Measurements from ENCODE around the gene AFAP1L1.
A peak's percentile ranks its signal among the peaks of the same experiment; 100 is the strongest.

Gene AFAP1L1

DNA sequence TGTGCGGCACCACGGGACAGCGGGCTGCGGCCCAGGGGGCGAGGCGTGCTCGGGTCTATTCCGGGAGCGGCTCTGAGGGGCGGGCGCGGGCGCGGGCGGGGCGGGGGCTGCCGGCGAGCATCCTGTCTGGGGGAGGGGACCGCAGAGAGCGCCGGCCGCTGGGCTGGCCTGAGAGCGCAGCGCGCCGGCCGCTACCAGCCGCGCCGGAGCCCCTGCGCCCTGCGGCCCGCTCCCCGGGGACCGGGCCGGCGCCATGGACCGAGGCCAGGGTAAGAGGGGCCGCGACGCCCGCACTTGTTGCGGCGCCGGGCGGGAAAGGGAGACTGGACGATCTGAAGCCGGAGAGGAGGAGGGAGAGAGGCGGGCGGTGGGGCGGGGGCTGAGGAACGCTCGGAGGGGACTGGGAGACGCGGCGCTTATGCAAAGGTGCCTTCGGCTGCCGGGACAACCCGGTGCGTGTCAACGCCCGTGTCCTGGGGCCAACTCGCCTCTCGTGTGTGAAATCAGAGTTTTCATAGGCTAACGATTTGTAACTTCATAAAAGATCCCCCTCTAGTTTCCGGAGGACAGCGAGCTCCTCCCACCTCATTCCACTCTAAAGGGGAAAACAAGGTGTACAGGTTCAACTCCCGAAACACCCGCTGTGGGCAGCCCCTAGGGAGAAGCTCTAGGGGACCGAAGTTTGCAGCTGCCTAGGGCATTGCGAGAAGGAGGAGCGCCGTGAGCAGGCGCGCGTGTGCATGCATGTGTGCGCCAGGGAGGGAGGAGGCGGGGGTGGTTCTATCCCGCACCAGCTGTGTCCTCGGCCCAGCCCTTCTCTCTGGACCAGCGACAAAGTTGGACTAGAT, at the start of gene AFAP1L1:
Gene AFAP1L1 (plus strand): TSS at position 144 of the 848 bp plus-strand sequence. CDS start 110 bp downstream, at position 254.
- DNase-seq, result peak; percentile 44

DNA sequence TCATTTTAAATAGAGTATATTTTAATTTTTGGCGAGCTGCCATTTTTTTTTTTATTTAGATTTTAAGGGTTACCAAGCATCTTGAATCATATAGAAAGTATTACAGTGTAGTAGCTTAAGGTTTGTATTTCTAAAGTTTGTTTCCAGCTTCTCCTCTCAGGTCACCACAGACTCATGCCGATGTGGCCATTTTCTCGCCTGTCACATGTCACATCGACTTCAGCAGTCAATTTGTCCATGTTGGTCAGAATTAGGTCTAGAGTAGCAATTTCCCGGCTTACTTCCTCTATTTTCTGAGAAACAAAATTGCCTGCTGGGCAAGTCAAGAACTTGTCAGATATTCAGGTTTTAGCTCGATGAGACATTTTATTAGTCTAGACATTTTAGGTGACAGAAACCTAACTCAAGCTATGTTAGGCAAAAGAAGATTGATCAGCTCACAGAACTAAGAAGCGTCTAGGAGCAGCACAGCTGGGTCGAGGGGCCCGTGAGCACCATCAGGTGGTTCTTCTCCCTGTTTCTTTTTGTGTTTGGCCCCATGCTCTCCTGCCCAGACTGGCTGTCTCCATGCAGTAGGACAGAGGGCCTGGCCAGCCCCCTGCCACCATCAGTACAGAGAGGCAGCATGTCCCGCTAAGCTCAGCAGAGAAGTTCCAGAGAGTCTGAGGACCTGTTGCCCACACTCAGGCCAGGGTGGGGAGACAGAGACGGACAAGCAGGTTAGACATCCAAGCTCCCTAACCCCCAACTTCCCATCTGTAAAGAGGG, 48.4 kb upstream of the AFAP1L1 start:
- DNase-seq, result no peak

DNA sequence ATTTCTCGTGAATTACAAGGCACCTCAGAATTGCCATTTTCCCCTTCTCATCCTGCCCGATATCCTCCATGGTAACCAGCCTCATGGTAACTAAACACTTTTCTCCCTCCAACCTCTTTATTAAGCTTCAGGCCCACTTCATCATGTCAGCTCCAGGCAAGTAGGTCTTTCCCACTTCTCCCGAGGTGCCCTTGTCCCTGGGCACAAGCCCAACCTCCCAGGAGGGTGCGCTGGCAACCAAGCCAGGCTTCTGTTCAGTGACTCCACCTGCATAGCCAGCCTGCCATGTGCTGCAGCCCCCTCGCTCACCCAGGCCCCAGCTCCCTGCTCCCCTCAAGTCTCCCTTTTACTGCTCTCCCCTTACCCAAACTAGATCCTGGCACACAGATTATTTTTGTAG, 47.4 kb upstream of the AFAP1L1 start:
- no peak for DNase-seq

DNA sequence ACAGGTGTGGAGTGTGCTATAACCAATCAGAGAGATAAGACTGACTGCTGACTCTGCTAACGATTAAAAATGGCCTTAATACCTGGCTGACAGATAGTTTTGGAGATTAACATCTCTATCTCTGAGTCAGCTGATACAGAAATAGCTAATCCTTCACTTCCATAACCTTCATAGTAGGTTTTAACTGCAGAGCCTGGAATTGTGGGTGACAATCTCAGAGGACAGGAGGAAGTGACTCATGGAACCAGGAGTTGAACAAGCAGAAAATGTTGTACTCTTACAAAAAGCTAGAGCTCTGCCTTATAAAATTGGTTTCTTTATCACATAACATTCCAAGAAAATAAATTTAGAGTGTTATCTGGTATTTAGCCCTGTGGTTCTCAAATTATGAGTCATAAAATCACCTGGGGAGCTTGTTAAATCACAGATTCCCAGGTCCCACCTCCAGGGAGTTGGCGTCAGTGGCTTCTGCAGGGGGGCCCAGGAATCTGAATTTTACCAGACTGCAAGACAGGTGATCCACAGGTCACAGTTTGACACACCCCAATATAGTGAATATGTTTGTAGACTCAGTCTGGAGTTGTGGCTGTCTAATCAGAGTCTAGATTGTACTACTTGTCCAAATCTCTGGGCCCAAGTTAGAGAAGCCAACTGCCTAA, 44.4 kb upstream of the AFAP1L1 start:
- DNase-seq, result no peak

DNA sequence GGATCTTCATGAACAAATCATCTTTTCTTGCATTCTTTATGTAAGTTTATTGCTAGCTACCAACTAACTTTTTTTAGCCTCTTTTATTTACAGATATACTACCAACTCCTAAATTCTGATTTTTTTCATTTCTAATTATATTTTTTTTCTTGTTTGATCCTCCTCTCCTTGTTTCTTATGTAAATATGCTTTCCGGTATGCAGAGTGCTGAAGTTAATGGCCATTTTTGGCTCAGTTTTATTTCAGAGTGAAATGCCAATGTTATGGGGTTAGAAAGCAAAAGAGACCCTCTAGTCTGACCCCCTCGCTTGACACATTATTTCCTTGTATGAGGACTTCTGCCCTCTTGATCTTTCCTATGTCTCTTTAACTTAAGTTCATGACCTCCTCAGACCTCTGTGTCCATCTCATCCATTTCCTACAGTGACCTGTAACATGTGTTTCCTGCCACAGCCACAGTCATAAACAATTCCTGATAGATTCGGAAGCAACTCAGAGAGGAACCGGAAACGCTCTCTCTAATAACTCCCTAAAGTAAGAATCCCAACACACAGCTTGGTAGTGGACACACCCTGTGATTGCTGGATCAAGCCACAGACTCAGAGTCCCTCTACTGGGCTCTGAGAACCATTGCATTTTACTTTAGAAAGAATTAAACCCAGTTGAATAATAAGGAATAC, 42.9 kb upstream of the AFAP1L1 start:
- DNase-seq, result no peak

DNA sequence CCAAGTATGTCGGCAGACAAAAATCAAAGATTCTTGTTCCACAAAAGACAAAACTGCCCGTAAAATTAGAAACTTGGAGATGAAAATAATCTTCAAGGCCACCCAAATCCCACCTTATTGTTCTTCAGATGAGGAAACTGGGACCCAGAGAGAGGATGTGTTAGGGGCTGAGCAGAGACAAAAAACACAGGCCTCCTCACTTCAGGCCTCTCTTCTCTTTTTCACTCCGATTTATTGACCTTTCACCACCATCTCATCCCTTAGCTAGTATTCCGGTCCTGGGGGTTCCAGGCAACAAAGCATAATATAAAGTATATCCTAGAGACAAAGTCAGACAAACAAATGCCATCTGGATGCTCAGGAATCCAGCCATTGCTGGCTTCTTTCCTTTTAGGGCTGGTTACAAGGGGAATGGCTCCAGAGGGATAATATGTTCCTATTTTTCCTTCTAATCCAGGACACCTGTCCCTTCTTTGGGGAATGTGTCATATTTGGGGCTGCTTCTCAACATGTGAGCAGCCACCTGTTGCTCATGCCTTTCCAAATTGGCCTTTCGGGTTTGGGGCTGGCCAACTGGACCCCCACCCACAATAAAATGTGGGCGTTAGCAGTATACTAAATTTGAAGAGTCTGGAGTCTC, 42.2 kb upstream of the AFAP1L1 start:
- DNase-seq, result no peak

DNA sequence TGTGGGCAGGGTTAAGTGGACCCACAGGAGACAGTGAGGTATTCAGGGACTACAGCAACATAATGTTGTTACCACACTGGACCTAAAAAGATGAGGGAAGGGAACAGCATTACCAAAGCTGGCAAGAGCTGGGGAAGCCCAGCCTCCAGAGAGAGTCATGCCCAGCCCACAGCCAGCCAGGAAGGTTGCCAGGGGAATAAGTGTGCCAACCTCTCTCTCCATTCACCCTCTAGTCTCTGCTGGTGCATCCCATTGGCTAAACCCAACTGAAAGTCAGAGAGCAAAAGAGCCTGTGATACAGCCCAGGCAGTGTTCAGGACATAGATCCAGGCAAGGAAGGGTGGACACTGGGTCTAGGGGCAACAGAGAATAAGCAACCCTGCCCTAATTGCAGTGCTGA, 35.8 kb upstream of the AFAP1L1 start:
- DNase-seq, result no peak

DNA sequence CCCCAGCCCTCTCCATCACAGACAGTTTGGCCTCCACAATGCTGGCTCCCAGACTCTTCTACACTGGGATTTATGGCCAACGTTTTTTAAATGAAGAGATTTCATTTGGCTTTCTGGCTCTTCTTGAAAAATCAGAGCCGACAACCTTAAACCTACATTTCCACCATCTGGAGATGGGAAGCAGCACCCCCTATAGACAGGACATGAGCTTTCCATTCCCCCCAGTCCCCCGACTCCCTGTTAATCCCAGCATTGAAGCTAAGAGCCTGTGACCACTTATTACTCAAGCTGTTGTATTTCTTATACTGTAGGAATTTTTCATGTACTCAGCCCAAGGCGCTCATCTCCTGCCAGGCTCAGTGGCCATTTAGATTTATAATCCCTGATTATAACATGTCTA, 34.0 kb upstream of the AFAP1L1 start:
- no peak for DNase-seq

DNA sequence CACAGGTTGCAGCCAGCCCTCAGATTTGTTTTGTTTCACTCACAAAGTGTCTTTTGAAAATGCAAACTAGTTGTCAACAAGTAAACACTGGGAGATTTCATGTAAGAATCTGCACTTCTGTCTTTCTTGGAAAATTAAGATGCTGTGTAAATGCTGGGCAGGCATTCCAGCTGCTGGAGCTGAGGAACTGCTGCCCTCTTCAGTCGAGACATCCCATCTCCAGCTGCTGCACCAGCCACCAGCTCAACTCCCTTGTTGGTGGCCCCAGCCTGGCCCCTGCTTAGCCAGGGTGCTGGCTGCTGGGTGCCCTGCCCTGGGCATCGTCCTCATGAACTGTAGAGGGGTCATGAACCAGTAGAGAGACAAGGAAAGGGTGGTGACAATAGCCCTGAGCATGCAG, 33.1 kb upstream of the AFAP1L1 start:
- DNase-seq, result no peak

DNA sequence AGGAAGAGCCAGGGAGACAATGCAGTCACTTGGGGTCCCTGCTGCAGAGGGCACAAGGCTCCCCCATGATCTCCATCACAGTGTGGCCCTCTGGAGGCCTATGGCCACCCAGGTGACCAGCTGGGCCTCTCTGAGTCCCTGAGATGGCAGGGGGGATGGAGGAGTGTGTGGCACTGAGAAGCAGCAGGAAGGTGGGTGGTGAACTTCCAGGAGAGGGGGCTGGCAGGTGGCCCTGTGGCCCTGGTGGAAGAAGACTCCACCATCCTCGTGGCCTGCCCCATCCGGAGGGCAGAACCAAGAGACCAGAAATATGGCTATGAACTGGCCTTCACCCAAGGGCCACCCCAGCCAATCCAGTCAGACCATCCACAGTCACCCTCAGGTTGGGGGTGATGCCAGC, 31.7 kb upstream of the AFAP1L1 start:
- no peak for DNase-seq

DNA sequence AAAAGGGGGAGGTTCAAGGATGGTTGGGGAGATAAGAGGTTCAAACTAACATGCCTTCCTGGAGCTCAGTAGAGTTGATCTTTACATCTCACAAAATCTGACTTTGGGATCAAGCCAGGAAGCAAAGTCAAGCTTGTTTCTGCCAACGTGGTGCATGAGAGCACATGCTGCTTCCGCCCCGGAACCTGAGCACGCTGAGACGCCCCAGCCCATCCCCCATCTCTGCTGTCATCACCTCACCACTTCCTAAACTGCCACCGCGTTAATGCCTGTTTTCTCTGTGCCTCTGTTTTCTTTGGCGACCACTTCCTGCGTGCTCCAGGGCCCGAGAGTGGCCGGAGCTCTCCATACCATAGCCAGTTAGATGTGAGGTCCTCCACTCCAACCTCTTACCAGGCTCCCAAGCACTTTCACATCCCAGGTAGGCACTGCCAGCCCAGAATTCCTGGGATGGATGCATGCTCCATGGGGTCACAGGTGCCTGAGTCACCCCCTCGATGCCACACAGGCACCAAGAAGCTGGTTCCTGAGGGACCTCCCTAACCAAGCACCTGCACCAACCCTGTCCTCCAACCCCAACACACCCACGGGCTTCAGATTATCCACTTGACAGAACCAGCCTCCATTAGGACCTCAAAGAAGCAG, 31.2 kb upstream of the AFAP1L1 start:
- peak; percentile 79 for DNase-seq

DNA sequence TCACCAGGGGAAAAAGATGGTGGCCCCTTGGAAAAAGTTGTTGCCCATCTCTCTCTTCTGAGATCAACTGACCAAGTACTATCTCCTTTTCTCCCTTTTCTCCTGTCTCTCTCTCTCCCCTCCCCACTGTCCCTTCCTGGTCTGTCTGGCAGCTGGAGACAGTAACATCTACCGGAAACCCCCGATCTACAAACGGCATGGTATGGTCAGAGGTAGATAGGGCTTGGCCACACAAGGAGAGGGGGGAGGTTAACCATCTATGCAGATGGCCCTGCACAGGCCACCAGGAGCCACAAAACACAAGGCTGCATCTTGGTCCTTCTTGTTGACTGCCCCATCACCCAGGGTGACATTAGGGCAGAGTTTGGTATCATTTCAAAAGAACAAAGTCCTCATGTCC, 29.3 kb upstream of the AFAP1L1 start:
- no peak for DNase-seq

DNA sequence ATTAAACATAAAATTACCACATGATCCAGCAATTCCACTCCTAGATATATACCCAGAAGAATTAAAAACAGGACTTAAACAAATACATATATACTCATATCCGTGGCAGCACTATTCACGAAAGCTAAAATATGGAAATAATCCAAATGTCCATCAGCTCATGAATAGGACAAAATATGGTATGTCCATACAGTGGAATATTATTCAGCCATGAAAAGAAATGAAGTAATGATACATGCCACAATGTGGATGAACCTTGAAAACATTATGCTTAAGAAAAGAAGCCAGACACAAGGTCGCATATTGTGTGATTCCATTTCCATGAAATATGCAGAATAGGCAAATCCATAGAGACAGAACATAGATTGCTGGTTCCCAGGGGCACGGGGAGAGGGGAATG, 24.8 kb upstream of the AFAP1L1 start:
- DNase-seq, result no peak

DNA sequence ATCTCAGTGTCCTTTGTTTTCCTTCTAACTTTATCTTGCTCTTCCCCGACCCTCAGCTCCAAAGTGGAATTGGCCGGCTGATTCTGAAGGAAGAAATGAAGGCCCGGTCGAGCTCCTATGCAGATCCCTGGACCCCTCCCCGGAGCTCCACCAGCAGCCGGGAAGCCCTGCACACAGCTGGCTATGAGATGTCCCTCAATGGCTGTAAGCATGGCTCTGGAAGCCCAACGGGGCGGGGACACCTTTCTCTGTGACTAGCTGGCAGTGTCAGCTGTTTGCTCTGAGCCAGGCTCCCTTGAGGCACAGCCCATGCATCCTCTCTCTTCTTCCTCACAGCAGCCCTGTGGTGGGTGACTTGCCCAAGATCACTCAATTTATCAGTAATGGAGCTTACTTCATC, 23.9 kb upstream of the AFAP1L1 start:
- no peak for DNase-seq

DNA sequence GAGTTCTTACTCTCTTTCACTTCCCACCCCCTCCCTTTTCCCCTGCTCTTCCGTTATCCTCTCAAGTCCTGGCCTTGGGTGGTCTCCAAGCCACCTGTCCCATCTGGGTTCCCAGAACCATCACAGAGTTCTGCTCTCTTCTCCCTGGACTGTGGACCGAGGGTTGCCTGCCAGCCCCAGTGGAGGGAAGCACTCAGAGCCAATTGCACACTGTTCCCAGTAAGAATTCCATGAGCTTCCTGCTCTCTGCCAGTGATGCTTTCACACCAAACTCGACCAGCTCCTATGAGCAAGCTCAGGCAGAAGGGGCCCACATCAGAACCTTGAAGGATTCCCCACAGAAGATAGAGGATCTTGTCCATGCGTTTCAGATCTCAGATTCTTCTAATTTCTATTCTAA, 20.1 kb upstream of the AFAP1L1 start:
- DNase-seq, result no peak

DNA sequence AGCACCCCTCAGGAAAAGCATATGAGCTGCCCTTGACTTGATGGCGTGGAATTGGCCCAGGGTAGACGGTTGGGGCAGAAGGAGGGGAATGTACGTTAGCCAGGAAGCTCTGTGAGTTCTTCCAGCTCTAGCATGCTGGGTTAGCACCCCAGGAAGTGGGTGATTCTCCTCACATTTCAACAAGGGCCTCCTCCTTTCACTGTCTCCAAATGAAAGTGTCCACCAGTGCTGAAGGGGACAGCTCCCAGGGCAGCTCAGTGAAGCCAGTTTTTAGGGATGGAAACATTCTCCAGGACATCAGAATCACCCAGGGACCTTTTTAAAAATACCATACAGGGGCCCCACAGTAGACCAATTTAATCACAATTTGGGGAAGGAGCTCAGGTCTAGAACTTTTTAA, 17.2 kb upstream of the AFAP1L1 start:
- DNase-seq, result no peak

DNA sequence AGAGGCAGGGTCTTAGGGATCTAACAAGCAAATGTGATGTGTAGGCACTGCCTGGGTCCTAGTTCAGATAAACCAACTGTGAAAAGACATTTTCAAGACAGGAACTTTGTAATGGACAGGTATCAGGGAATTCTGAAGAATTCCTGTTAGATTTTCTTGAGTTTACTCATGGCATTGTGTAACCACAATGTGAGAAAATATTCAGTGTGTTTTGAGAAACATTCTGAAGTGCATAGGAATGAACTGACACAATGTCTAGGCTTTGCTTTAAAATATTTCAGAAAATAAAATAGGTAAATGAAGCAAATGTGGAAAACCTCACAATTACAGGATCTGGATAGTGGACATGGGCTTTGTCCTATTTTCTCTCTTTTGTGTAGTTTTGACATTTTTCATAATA, 15.2 kb upstream of the AFAP1L1 start:
- DNase-seq, result no peak

DNA sequence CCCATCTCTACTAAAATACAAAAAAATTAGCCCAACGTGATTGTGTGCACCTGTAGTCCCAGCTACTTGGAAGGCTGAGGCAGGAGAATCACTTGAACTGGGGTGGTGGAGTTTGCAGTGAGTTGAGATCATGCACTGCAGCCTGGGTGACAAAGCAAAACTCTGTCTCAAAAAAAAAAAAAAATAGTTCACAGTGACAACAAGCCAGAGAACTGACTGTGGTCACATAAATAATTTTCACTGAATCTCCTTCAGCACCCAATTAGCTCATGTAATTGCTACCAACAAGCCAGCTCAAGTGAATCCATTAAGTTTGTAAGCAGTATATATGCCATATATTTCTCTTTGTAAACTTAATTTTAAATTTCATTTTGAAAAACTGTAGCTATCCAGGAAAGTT, 14.5 kb upstream of the AFAP1L1 start:
- no peak for DNase-seq

DNA sequence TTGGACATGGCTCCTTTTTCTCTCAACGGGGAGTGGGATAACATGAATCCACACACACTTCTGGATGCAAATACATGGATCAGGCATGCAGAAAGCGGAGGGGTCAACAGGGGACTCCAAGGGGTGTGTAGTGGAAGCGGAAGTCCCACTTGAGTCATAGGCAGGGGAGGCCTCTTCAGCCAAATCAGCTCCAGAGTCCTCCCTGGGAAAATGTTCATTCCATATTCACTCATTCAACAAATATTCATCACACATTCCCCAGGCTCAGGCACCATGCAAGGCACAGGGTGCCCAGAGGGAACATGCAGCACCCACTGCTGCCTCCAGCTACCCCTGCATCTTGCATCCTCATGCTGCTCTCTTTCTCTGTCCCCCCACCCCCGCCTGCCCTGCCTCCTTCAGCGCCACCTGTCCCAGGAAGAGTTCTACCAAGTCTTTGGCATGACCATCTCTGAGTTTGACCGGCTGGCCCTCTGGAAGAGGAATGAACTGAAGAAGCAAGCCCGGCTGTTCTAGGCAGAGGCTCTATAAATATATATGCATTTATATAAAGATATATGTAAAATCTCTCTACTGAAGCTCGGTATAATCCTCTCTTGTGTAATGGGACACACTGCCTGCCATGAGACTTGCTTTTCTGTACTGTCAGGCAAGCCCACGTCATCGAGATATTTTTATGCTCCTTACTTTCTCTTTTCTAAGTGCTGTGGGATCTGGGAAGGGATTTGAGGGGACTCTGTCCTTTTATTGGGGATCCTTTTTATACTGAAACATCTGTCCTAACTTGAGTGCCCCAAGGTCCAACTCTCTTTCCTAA, 13.6 kb upstream of the AFAP1L1 start:
- no peak for DNase-seq

DNA sequence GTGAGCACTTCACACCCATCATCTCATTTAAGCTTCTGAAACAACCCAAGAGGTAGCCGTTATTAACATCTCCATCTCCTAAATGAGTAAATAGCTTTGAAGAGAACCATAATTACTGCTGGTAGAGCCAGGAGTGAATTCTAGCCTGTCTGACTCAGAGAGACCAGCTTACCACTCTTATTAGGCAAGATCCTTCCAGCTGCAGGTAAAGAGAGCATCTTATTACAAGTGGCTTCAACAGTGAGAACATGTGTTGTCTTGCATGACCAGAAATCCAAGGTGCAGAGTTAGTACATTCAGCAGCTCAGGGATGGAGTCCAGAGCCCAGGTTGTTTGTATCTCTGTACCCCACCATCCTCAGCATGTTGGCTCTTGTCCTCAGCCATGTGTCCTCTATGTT, 10.9 kb upstream of the AFAP1L1 start:
- no peak for DNase-seq

DNA sequence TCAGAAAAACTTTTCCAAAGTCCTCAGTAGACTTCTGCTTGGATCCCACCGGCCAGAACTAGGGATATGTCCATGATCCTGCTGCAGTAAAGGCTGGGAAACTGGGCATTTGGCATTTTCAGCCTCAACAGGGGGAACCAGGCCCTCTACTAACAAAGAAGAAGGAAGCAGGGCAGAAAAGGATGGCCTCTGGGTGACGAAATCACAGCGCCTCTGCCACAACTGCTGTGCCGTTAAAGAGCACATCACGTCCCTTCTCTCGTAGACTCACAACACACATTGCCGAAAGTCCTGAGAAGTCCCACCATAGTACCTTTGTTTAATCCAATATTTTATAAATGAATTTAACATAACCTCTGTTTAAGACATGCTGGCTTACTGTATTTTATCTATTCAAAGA, 10.4 kb upstream of the AFAP1L1 start:
- DNase-seq, result no peak

Data from stimulated activated CD4-positive, alpha-beta T cell treated with anti-CD3 and anti-CD28 coated beads, Interleukin-15, amount 100 ng/mL, for 24 hours (primary cell).